ENCODE measurements around the gene CRABP2.

CRABP2 gene

GRCh38 chr1:156703336-156703735 is 2.0 kb downstream of the CRABP2 start:
- Histone ChIP-seq H3K27ac (ENCODE audit: low read depth, low read length) (no peak overlapping the region), H3K27me3 (ENCODE audit: control insufficient read depth, low read length) (peaks cover 65% of the 10 kb centered on the region), H4K20me1 (ENCODE audit: control insufficient read depth, insufficient read depth, low read depth, low read length) (no peaks in the 10 kb centered on the region), H3K9me2 (replicated peaks; ENCODE audit: control insufficient read depth, low read length) (no peaks in the 10 kb centered on the region), H3K9me3 (ENCODE audit: control insufficient read depth, insufficient read depth, low read length) (no peaks in the 10 kb centered on the region), H3K36me3 (ENCODE audit: control insufficient read depth, low read length) (no peaks in the 10 kb centered on the region), H3K4me3 (ENCODE audit: low read length) (no peak overlapping the region), H3F3A (ENCODE audit: control insufficient read depth, insufficient read depth) (no peaks in the 10 kb centered on the region), H3K4me1 (ENCODE audit: control insufficient read depth, low read length) (peaks cover 20% of the 10 kb centered on the region), H3K4me2 (ENCODE audit: low read length) (no peak overlapping the region), H3K79me2 (ENCODE audit: control insufficient read depth, low read length) (no peaks in the 10 kb centered on the region)
- TF ChIP-seq CTCF (IDR thresholded peaks at IDR 0.05; ENCODE audit: low read depth, low read length, poor library complexity, severe bottlenecking) = no peak
- TF ChIP-seq EZH2phosphoT487 (IDR thresholded peaks at IDR 0.05; ENCODE audit: borderline replicate concordance, low read length) = no peak

GRCh38 chr1:156700736-156701531 is 4.4 kb downstream of the CRABP2 start:
- no peaks in the 10 kb centered on the region for H3K79me2 ChIP-seq (ENCODE audit: control insufficient read depth, low read length)
- no peak overlapping the region for H3K4me3 ChIP-seq (ENCODE audit: low read length)
- no peak overlapping the region for H3K27ac ChIP-seq (ENCODE audit: low read depth, low read length)

GRCh38 chr1:156698995-156699394 is 6.4 kb downstream of the CRABP2 start:
- no peak overlapping the region for H3K4me2 ChIP-seq (ENCODE audit: low read length)
- H3K27me3 ChIP-seq (ENCODE audit: control insufficient read depth, low read length) = peaks cover 30% of the 10 kb centered on the region
- no peaks in the 10 kb centered on the region for H3K79me2 ChIP-seq (ENCODE audit: control insufficient read depth, low read length)
- H3K4me3 ChIP-seq (ENCODE audit: low read length) = no peak overlapping the region
- H3K27ac ChIP-seq (ENCODE audit: low read depth, low read length) = no peak overlapping the region
- TF ChIP-seq EZH2phosphoT487 (IDR thresholded peaks at IDR 0.05; ENCODE audit: borderline replicate concordance, low read length) = no peak
- TF ChIP-seq CTCF (IDR thresholded peaks at IDR 0.05; ENCODE audit: low read depth, low read length, poor library complexity, severe bottlenecking) = no peak
- H3K36me3 ChIP-seq (ENCODE audit: control insufficient read depth, low read length) = no peaks in the 10 kb centered on the region
- H3K9me2 ChIP-seq (replicated peaks; ENCODE audit: control insufficient read depth, low read length) = no peaks in the 10 kb centered on the region
- no peaks in the 10 kb centered on the region for H3K4me1 ChIP-seq (ENCODE audit: control insufficient read depth, low read length)
- H4K20me1 ChIP-seq (ENCODE audit: control insufficient read depth, insufficient read depth, low read depth, low read length) = no peaks in the 10 kb centered on the region
- no peaks in the 10 kb centered on the region for H3F3A ChIP-seq (ENCODE audit: control insufficient read depth, insufficient read depth)
- no peaks in the 10 kb centered on the region for H3K9me3 ChIP-seq (ENCODE audit: control insufficient read depth, insufficient read depth, low read length)

More at GRCh38 chr1:156700736-156701531, 4.4 kb downstream of the CRABP2 start:
- Histone ChIP-seq H3K27me3 (ENCODE audit: control insufficient read depth, low read length) (peaks cover 47% of the 10 kb centered on the region), H3K36me3 (ENCODE audit: control insufficient read depth, low read length) (no peaks in the 10 kb centered on the region), H3K4me1 (ENCODE audit: control insufficient read depth, low read length) (peaks cover 8% of the 10 kb centered on the region), H4K20me1 (ENCODE audit: control insufficient read depth, insufficient read depth, low read depth, low read length) (no peaks in the 10 kb centered on the region), H3K4me2 (ENCODE audit: low read length) (no peak overlapping the region), H3K9me2 (replicated peaks; ENCODE audit: control insufficient read depth, low read length) (no peaks in the 10 kb centered on the region), H3F3A (ENCODE audit: control insufficient read depth, insufficient read depth) (no peaks in the 10 kb centered on the region), H3K9me3 (ENCODE audit: control insufficient read depth, insufficient read depth, low read length) (no peaks in the 10 kb centered on the region)
- TF ChIP-seq CTCF (IDR thresholded peaks at IDR 0.05; ENCODE audit: low read depth, low read length, poor library complexity, severe bottlenecking) (no peak), EZH2phosphoT487 (IDR thresholded peaks at IDR 0.05; ENCODE audit: borderline replicate concordance, low read length) (no peak)

Measured in DOHH2 (cell line).